OCI-LY3 (cell line): Measurements from ENCODE around the gene UBXN10.
A peak's percentile ranks its signal among the peaks of the same experiment; 100 is the strongest.

Source experiments
- CTCF ChIP-seq: fragments of 200-600, 300-600 bp; sonication (generic); IDR thresholded peaks from 2 replicates; pipeline ENCODE4 v1.5.1; 2014; ENCODE audit warnings: antibody characterized with exemption, low read length, low read depth
- EZH2phosphoT487 ChIP-seq: fragments of 200-600 bp; shearing (Covaris generic); IDR thresholded peaks from 2 replicates; pipeline ENCODE4 v1.6.1; 2018; ENCODE audit warnings: antibody characterized with exemption, mixed run types, low read depth

DNA sequence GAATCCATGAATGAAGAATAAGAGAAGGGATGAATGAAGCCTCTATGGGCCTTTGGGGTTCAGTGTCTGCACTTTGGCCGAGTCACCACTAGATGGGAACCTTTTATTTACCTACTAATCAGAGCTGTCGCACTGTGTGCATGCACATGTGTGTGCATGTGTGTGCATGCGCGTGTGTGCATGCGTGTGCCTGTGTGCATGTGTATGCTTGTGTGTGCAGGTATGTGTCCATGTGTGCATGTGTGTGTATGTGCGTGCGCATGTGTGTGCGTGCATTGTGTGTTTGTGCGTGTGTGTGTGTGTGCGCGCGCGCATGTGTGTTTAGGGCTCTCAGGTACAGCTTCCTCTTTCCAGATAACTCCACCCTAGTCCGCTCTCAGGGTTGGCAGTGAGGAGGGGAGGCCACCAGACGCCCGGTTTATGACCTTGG lies 20.4 kb upstream of the UBXN10 start:
- TF ChIP-seq CTCF (peak; percentile 50), EZH2phosphoT487 (no peak)
